IMR-90 (cell line): ENCODE data around the gene PEF1. TPM values are rescaled to one million over a fixed set of nuclear protein-coding genes. Genes with fewer than 3 reads are reported as not detected.

Experiments
- ATAC-seq: fragments of 200-7000 bp; cut with Tn5 transposase; 2 replicates; pipeline ENCODE4 v1.9.1; 2020; ENCODE audit warnings: low read depth, mild to moderate bottlenecking, moderate library complexity
- BruUV-seq: library from RNA; stranded (reverse); fragments of 400-500 nt; replicated peaks from 2 replicates; lab custom pipeline; 2021; lab: Mats Ljungman, UMichigan
- CTCF ChIA-PET: fragments of 300-600 bp; formaldehyde crosslinking; extraction: SDS; loops from one replicate; lab custom pipeline; 2021; ENCODE audit warnings: antibody characterized with exemption; lab: Yijun Ruan, JAX
- POLR2A ChIA-PET: fragments of 300-600 bp; sonication (Branson Sonifier 250); formaldehyde crosslinking; loops from one replicate; lab custom pipeline; 2022; ENCODE audit warnings: antibody characterized with exemption; ENCODE audit not compliant: unreplicated experiment; lab: Charles Lee
- DNase-seq: peaks from one replicate; pipeline ENCODE4 v3.0.0; 2013
- H2AFZ ChIP-seq: replicated peaks from 2 replicates; pipeline ENCODE3; 2013; ENCODE audit warnings: low read length, mild to moderate bottlenecking; ENCODE audit not compliant: poor library complexity
- H2AK5ac ChIP-seq: 2 replicates; pipeline ENCODE4 v1.6.1; 2013; ENCODE audit warnings: low read depth, low read length, inconsistent platforms
- H2AK9ac ChIP-seq: replicated peaks from 2 replicates; pipeline ENCODE3; 2013; ENCODE audit warnings: mild to moderate bottlenecking, low read depth, low read length, moderate library complexity; ENCODE audit not compliant: poor library complexity
- H2BK120ac ChIP-seq: 2 replicates; pipeline ENCODE4 v1.6.1; 2013; ENCODE audit warnings: low read depth, low read length, inconsistent platforms
- H2BK15ac ChIP-seq: 3 replicates; pipeline ENCODE4 v1.6.1; 2013; ENCODE audit warnings: low read depth, low read length, inconsistent platforms
- H2BK20ac ChIP-seq: 2 replicates; pipeline ENCODE4 v1.6.1; 2013; ENCODE audit warnings: low read depth, mild to moderate bottlenecking, inconsistent platforms, low read length, moderate library complexity
- H2BK5ac ChIP-seq: 2 replicates; pipeline ENCODE4 v1.6.1; 2013; ENCODE audit warnings: mild to moderate bottlenecking, low read depth, low read length, inconsistent platforms; ENCODE audit not compliant: poor library complexity, severe bottlenecking
- H3K14ac ChIP-seq: replicated peaks from 2 replicates; pipeline ENCODE4 v1.6.1; 2013; ENCODE audit warnings: low read depth, low read length, inconsistent platforms
- H3K18ac ChIP-seq: 2 replicates; pipeline ENCODE4 v1.6.1; 2013; ENCODE audit warnings: low read depth, low read length, control low read depth
- H3K23ac ChIP-seq: 2 replicates; pipeline ENCODE4 v1.6.1; 2013; ENCODE audit warnings: low read depth, low read length, inconsistent platforms
- H3K27ac ChIP-seq: 2 replicates; pipeline ENCODE4 v1.5.1; 2013; ENCODE audit warnings: mild to moderate bottlenecking, control low read depth, low read length; ENCODE audit not compliant: insufficient read depth
- H3K27me3 ChIP-seq: 2 replicates; pipeline ENCODE4 v1.6.1; 2013; ENCODE audit warnings: low read length; ENCODE audit not compliant: control insufficient read depth, insufficient read depth
- H3K36me3 ChIP-seq: 2 replicates; pipeline ENCODE4 v1.6.1; 2013; ENCODE audit warnings: low read length, mixed read lengths; ENCODE audit not compliant: control insufficient read depth, insufficient read depth
- H3K4ac ChIP-seq: 2 replicates; pipeline ENCODE4 v1.6.1; 2013; ENCODE audit warnings: low read depth, low read length, inconsistent platforms
- H3K4me1 ChIP-seq: 2 replicates; pipeline ENCODE4 v1.6.1; 2013; ENCODE audit warnings: low read length, mixed read lengths; ENCODE audit not compliant: control insufficient read depth, insufficient read depth
- H3K4me2 ChIP-seq: 2 replicates; pipeline ENCODE4 v1.6.1; 2013; ENCODE audit warnings: low read depth, mild to moderate bottlenecking, control low read depth, low read length, moderate library complexity
- H3K4me3 ChIP-seq: 2 replicates; pipeline ENCODE4 v1.5.1; 2013; ENCODE audit warnings: low read depth, mild to moderate bottlenecking, control low read depth, low read length, moderate library complexity; ENCODE audit not compliant: insufficient read depth
- H3K56ac ChIP-seq: 2 replicates; pipeline ENCODE4 v1.6.1; 2013; ENCODE audit warnings: low read length, inconsistent platforms; ENCODE audit not compliant: insufficient read depth; ENCODE audit errors: extremely low read depth
- H3K79me1 ChIP-seq, 2 experiments: 2 replicates each; pipeline ENCODE4 v1.6.1; 2013; ENCODE audit warnings: low read length in 2 of 2, inconsistent platforms in 1 of 2, low read depth in 1 of 2
- H3K9ac ChIP-seq: 2 replicates; pipeline ENCODE4 v1.6.1; 2013; ENCODE audit warnings: low read depth, low read length, control low read depth
- H3K9me1 ChIP-seq: 2 replicates; pipeline ENCODE4 v1.6.1; 2013; ENCODE audit warnings: low read length, inconsistent platforms; ENCODE audit not compliant: insufficient read depth
- H3K9me3 ChIP-seq: 2 replicates; pipeline ENCODE4 v1.6.1; 2013; ENCODE audit warnings: low read length; ENCODE audit not compliant: control insufficient read depth, insufficient read depth
- H4K20me1 ChIP-seq: 2 replicates; pipeline ENCODE4 v1.6.1; 2013; ENCODE audit warnings: low read length, inconsistent platforms; ENCODE audit not compliant: insufficient read depth
- H4K5ac ChIP-seq: 2 replicates; pipeline ENCODE4 v1.6.1; 2013; ENCODE audit warnings: mild to moderate bottlenecking, low read depth, low read length, control low read depth
- H4K8ac ChIP-seq, 2 experiments: 2 replicates each; pipeline ENCODE4 v1.6.1; 2013; ENCODE audit warnings: low read depth in 2 of 2, low read length in 2 of 2, control low read depth in 1 of 2, inconsistent platforms in 1 of 2
- H4K91ac ChIP-seq: 2 replicates; pipeline ENCODE4 v1.6.1; 2013; ENCODE audit warnings: low read depth, low read length, inconsistent platforms; ENCODE audit not compliant: insufficient read depth
- BHLHE40 ChIP-seq: fragments of 150-350 bp; IDR thresholded peaks from 2 replicates; pipeline ENCODE4 v1.6.1; 2016; ENCODE audit warnings: mild to moderate bottlenecking, low read depth, low read length
- CEBPB ChIP-seq: IDR thresholded peaks from 2 replicates; pipeline ENCODE4 v1.6.1; 2012; ENCODE audit warnings: low read depth, low read length, improper control_type of control experiment
- CHD1 ChIP-seq: IDR thresholded peaks from 2 replicates; pipeline ENCODE4 v1.6.1; 2012; ENCODE audit warnings: low read depth, low read length, improper control_type of control experiment
- CTCF ChIP-seq: conservative IDR thresholded peaks from 2 replicates; pipeline ENCODE4 v1.5.1; 2012; ENCODE audit warnings: mild to moderate bottlenecking, low read depth, low read length, improper control_type of control experiment
- ELK1 ChIP-seq: fragments of 150-350 bp; IDR thresholded peaks from 2 replicates; pipeline ENCODE4 v1.6.1; 2016; ENCODE audit warnings: low read depth, mild to moderate bottlenecking, low read length, moderate library complexity, borderline replicate concordance
- FOS ChIP-seq: fragments of 150-350 bp; IDR thresholded peaks from 2 replicates; pipeline ENCODE4 v1.6.1; 2016; ENCODE audit warnings: low read depth, low read length
- MAFK ChIP-seq: IDR thresholded peaks from 2 replicates; pipeline ENCODE4 v1.6.1; 2012; ENCODE audit warnings: low read depth, low read length, improper control_type of control experiment
- MAZ ChIP-seq: IDR thresholded peaks from 2 replicates; pipeline ENCODE4 v1.6.1; 2012; ENCODE audit warnings: low read depth, mild to moderate bottlenecking, low read length, improper control_type of control experiment, moderate library complexity, borderline replicate concordance
- MXI1 ChIP-seq: IDR thresholded peaks from 2 replicates; pipeline ENCODE4 v1.6.1; 2012; ENCODE audit warnings: low read depth, mild to moderate bottlenecking, low read length, moderate library complexity, borderline replicate concordance
- NFE2L2 ChIP-seq: fragments of 150-350 bp; IDR thresholded peaks from 2 replicates; pipeline ENCODE4 v1.6.1; 2016; ENCODE audit warnings: low read depth, mild to moderate bottlenecking, low read length
- POLR2A ChIP-seq: IDR thresholded peaks from 2 replicates; pipeline ENCODE4 v1.6.1; 2012; ENCODE audit warnings: mild to moderate bottlenecking, low read depth, low read length
- RAD21 ChIP-seq: IDR thresholded peaks from 2 replicates; pipeline ENCODE4 v1.6.1; 2012; ENCODE audit warnings: low read length, improper control_type of control experiment
- RCOR1 ChIP-seq: IDR thresholded peaks from 2 replicates; pipeline ENCODE4 v1.6.1; 2012; ENCODE audit warnings: mild to moderate bottlenecking, low read length, improper control_type of control experiment; ENCODE audit not compliant: insufficient replicate concordance
- RFX5 ChIP-seq: IDR thresholded peaks from 2 replicates; pipeline ENCODE4 v1.8.0; 2012; ENCODE audit warnings: low read depth, mild to moderate bottlenecking, low read length, moderate library complexity
- SMC3 ChIP-seq: fragments of 150-350 bp; IDR thresholded peaks from 2 replicates; pipeline ENCODE4 v1.6.1; 2016; ENCODE audit warnings: low read depth, mild to moderate bottlenecking, antibody characterized with exemption, low read length, moderate library complexity
- USF2 ChIP-seq: fragments of 150-350 bp; IDR thresholded peaks from 2 replicates; pipeline ENCODE4 v1.6.1; 2017; ENCODE audit warnings: mild to moderate bottlenecking, antibody characterized with exemption, low read length, low read depth
- WGBS, 2 experiments: methylation state at CpG; one replicate each; pipeline versions ENCODE4 v1.1.5 to v1.1.7; 2013; ENCODE audit warnings: missing lambda C conversion rate in 2 of 2; ENCODE audit not compliant: insufficient read length in 1 of 2; ENCODE audit errors: extremely low coverage in 2 of 2; 5-methylcytosine and 5-hydroxymethylcytosine counted together
- dilution Hi-C: fragments of 300-500 bp; cut with HindIII; formaldehyde crosslinking; loops from one replicate; pipeline ENCODE4 v1.14.3; 2018; ENCODE audit warnings: low sequenced_read_pairs; ENCODE audit not compliant: unreplicated experiment
- in situ Hi-C: fragments of 300-500 bp; cut with MboI; formaldehyde crosslinking; loops from 3 replicates; pipeline ENCODE4 v1.14.3; 2019; ENCODE audit warnings: low sequenced_read_pairs, inconsistent platforms, mixed read lengths
- intact Hi-C: fragments of 100-400 bp; cut with micrococcal nuclease; formaldehyde crosslinking; loops from 2 replicates; pipeline ENCODE4 v1.10.0; 2022
- polyA plus RNA-seq, 3 experiments: library from polyadenylated mRNA; depleted of rRNA; stranded (reverse); fragments of >200 nt; gene quantifications; 2 replicates each; pipeline ENCODE4 v1.2.3, GENCODE V29; 2012; ENCODE audit warnings: low replicate concordance in 1 of 3
- total RNA-seq: library from RNA; depleted of rRNA; stranded (reverse); fragments of >200 nt; gene quantifications from 2 replicates; pipeline ENCODE4 v1.2.3, GENCODE V29; 2012

Gene PEF1
- total and polyA plus RNA-seq, 2 of the 4 experiments (the other 2 are of a cell fraction) = 84.2 to 104 TPM

- Histone ChIP-seq H3K79me1 (peaks cover 23 to 51% of the 10 kb centered on the region in 2 experiments), H3K4ac (no peak overlapping the region), H3K9me1 (peaks cover 9% of the 10 kb centered on the region; the same call in 1 of the 2 replicates), H3K9me3 (no peaks in the 10 kb centered on the region), H4K5ac (no peak overlapping the region), H3K14ac (no peak overlapping the region), H3K27ac (no peak overlapping the region), H3K27me3 (no peaks in the 10 kb centered on the region), H2AK9ac (no peak overlapping the region), H3K18ac (no peak overlapping the region), H4K8ac (no peak overlapping the region), H3K9ac (no peak overlapping the region), H3K36me3 (peaks cover 36% of the 10 kb centered on the region), H2BK15ac (no peak overlapping the region), H2BK20ac (no peak overlapping the region), H2AFZ (no peak overlapping the region), H2BK120ac (no peak overlapping the region), H4K20me1 (peaks cover 34% of the 10 kb centered on the region), H3K4me1 (peaks cover 3% of the 10 kb centered on the region; the same call in 1 of the 2 replicates), H4K91ac (no peak overlapping the region), H3K56ac (no peak overlapping the region), H3K4me3 (no peak overlapping the region), H2BK5ac (no peak overlapping the region), H2AK5ac (no peak overlapping the region), H3K4me2 (no peak overlapping the region), H3K23ac (no peak overlapping the region)
- dilution Hi-C loops = no loop called here
- intact Hi-C loops = no loop called here
- ATAC-seq (peak; percentile 44; the same call in 1 of the 2 replicates), DNase-seq (no peak)
- WGBS, 2 experiments = no CpG with 5 or more reads among the region's 4 CpGs
- POLR2A ChIA-PET = no interaction called here
- no peak for TF ChIP-seq BHLHE40
- no peak for TF ChIP-seq ELK1
- TF ChIP-seq RFX5 = no peak
- no peak for TF ChIP-seq MXI1
- TF ChIP-seq POLR2A = no peak
- TF ChIP-seq RCOR1 = no peak
- TF ChIP-seq CTCF = peak; percentile 40
- TF ChIP-seq MAFK = no peak
- no peak for TF ChIP-seq MAZ
- no peak for TF ChIP-seq NFE2L2
- TF ChIP-seq CEBPB = no peak
- TF ChIP-seq CHD1 = no peak
- TF ChIP-seq USF2 = no peak
- TF ChIP-seq FOS = no peak
- TF ChIP-seq RAD21 = peak; percentile 34
- TF ChIP-seq SMC3 = peak; percentile 40; the same call in 1 of the 2 replicates
- BruUV-seq = no TSS peak
- in situ Hi-C loops = no loop called here
- CTCF ChIA-PET = interaction anchor here (0.8 to 1.4 kb wide), 3 partner anchors 12 to 45 kb away, joined by 3 to 4 read pairs (median 4); partner anchors contain the start of gene PEF1
Measured at GRCh38 chr1:31633117-31633516, 11.6 kb downstream of the PEF1 start.
